Heart left ventricle (tissue), 16 donors: ENCODE measurements around the gene MYB. TPM values are rescaled to one million over a fixed set of nuclear protein-coding genes. Genes with fewer than 3 reads are reported as not detected.
"Not testable (repeated sequence)": the region's sequence is repeated elsewhere in the genome, so short reads cannot be mapped to it uniquely, and the experiment has no call there.

Experiments used
- ATAC-seq, 4 donors: fragments of 200-7000 bp; cut with Tn5 transposase; one replicate each; pipeline ENCODE4 v1.9.1; 2020 to 2022; ENCODE audit warnings: moderate library complexity in 4 of 4, mild to moderate bottlenecking in 3 of 4, moderate number of reproducible peaks in 1 of 4
- DNase-seq, 5 donors: peaks; one replicate each; pipeline ENCODE4 v3.0.0-alpha.2; 2020
- H3K27ac ChIP-seq, 12 donors: fragments of 200-600 bp; sonication (generic) in 4 of 12; one replicate each; pipeline versions ENCODE4 v1.5.0 to v1.8.0; 2016 to 2022; ENCODE audit warnings: mild to moderate bottlenecking in 2 of 12
- H3K27me3 ChIP-seq, 9 donors: fragments of 200-600 bp; sonication (generic) in 2 of 9; one replicate each; pipeline versions ENCODE4 v1.5.1 to v1.8.0; 2016 to 2022; ENCODE audit warnings: mild to moderate bottlenecking in 3 of 9
- H3K36me3 ChIP-seq, 9 donors: fragments of 200-600 bp; sonication (generic) in 2 of 9; one replicate each; pipeline versions ENCODE4 v1.5.0 to v1.8.0; 2018 to 2022; ENCODE audit warnings: mild to moderate bottlenecking in 2 of 9
- H3K4me1 ChIP-seq, 12 donors: fragments of 200-600 bp; sonication (generic) in 4 of 12; one replicate each; pipeline versions ENCODE4 v1.5.0 to v1.8.0; 2016 to 2022; ENCODE audit warnings: mild to moderate bottlenecking in 3 of 12
- H3K4me3 ChIP-seq, 12 donors: fragments of 200-600 bp; sonication (generic) in 4 of 12; one replicate each; pipeline versions ENCODE4 v1.5.0 to v1.8.0; 2017 to 2022; ENCODE audit warnings: mild to moderate bottlenecking in 9 of 12, moderate library complexity in 4 of 12
- H3K9me3 ChIP-seq, 12 donors: fragments of 200-600 bp; sonication (generic) in 4 of 12; one replicate each; pipeline versions ENCODE4 v1.5.0 to v1.8.0; 2016 to 2022; ENCODE audit warnings: mild to moderate bottlenecking in 1 of 12
- POLR2A ChIP-seq, 2 donors: fragments of 450-650 bp; IDR thresholded peaks; one replicate each; pipeline ENCODE4 v1.6.1; 2017; ENCODE audit warnings: antibody characterized with exemption in 2 of 2, mild to moderate bottlenecking in 2 of 2, moderate library complexity in 2 of 2
- WGBS, 4 donors: extraction: QIAGEN DNeasy Blood & Tissue Kit in 2 of 4; methylation state at CpG; one replicate each; pipeline versions ENCODE4 v1.1.5 to v1.1.7; 2013 to 2018; 5-methylcytosine and 5-hydroxymethylcytosine counted together
- intact Hi-C, 10 donors: fragments of 100-400 bp; cut with DNase I; formaldehyde crosslinking; loops; one replicate each; pipeline versions ENCODE4 v1.11.1 to v1.14.2; 2022
- polyA plus RNA-seq, 2 donors: library from polyadenylated mRNA; stranded (reverse); fragments of 200-250 nt; gene quantifications; one replicate each; pipeline ENCODE4 v1.2.3, GENCODE V29; 2013
- total RNA-seq, 9 donors: library from RNA; depleted of rRNA in 2 of 9; stranded (reverse); fragments of >200 nt in 2 of 9; fragmentation: NEBNext Ultra II Directional in 3 of 9; extraction: Animal tissue kit (Norgen Biotek cat#: 25700) in 3 of 9; gene quantifications; one replicate each; pipeline versions ENCODE4 v1.1.0 to v1.2.4, GENCODE V29; 2016 to 2023
- TF ChIP-seq, protein P1 (sequence below), 12 donors: fragments of 200-600 bp; sonication (generic) in 4 of 12; IDR thresholded peaks; one replicate each; pipeline versions ENCODE4 v1.5.0 to v1.8.0; 2018 to 2022; ENCODE audit warnings: antibody characterized with exemption in 12 of 12, mild to moderate bottlenecking in 5 of 12
- donor health status: ischemic (EF 13 %, LVEDD 7.1; RV severe dilation, severe dysfunction).
- donor health status: healthy with polysubstance abuse.
- donor health status: DM: no; HTN: yes; CAD: no.
- donor health status: DM: no; HTN: no; CAD: no.
- donor health status: ischemic (EF 25% LVEDD 6.9; RV normal size, moderate dysfunction).
- donor health status: ischemic (EF 25% LVEDD 5.7; RV mildly dilated, moderate dysfunction).
- donor health status: healthy.
- donor health status: DM: yes; HTN: yes; CAD: no.
- donor health status: ischemic (EF 35%, LVEDD 5.7; RV mildly dilated, moderate dysfunction).
- donor health status: nonischemic (EF 11% LVEDD 7.7; RV severe dilation, severe dysfunction).
- donor health status: DM: yes; HTN: yes; CAD: no.
- donor health status: PGD.
- donor health status: ischemic (EF 29% LVEDD 5.4; RV normal size, mild dysfunction).
- donor health status: nonischemic (EF 23%, LVEDD 6.1; RV moderate dilation, normal function).

Gene MYB
- total and polyA plus RNA-seq, 11 donors = 0.12 to 0.53 (median 0.20) TPM; not detected in 8

- intact Hi-C loops = no loop called here
- DNase-seq (no peak), ATAC-seq (no peak)
- TF ChIP-seq, protein P1, sequence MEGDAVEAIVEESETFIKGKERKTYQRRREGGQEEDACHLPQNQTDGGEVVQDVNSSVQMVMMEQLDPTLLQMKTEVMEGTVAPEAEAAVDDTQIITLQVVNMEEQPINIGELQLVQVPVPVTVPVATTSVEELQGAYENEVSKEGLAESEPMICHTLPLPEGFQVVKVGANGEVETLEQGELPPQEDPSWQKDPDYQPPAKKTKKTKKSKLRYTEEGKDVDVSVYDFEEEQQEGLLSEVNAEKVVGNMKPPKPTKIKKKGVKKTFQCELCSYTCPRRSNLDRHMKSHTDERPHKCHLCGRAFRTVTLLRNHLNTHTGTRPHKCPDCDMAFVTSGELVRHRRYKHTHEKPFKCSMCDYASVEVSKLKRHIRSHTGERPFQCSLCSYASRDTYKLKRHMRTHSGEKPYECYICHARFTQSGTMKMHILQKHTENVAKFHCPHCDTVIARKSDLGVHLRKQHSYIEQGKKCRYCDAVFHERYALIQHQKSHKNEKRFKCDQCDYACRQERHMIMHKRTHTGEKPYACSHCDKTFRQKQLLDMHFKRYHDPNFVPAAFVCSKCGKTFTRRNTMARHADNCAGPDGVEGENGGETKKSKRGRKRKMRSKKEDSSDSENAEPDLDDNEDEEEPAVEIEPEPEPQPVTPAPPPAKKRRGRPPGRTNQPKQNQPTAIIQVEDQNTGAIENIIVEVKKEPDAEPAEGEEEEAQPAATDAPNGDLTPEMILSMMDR (IDR thresholded peaks at IDR 0.05) = no peak
- TF ChIP-seq POLR2A (IDR thresholded peaks at IDR 0.05) = no peak
- Histone ChIP-seq H3K27me3 (peaks cover 0 to 4% (median 0%) of the 10 kb centered on the region in 9 donors), H3K4me1 (no peaks in the 10 kb centered on the region), H3K9me3 (no peaks in the 10 kb centered on the region), H3K36me3 (no peaks in the 10 kb centered on the region), H3K4me3 (no peak overlapping the region), H3K27ac (no peak overlapping the region)
- WGBS, 4 donors = 85 to 89% (median 89%) methylated on average over 5 of the region's 5 CpGs
Observed at GRCh38 chr6:135240711-135241110, 59.6 kb downstream of the MYB start.

GRCh38 chr6:135243871-135244796 is 63.0 kb downstream of the MYB start:
- Histone ChIP-seq H3K27me3 (no peaks in the 10 kb centered on the region), H3K4me3 (no peak overlapping the region), H3K9me3 (no peaks in the 10 kb centered on the region), H3K27ac (no peak overlapping the region), H3K36me3 (no peaks in the 10 kb centered on the region), H3K4me1 (no peaks in the 10 kb centered on the region)
- intact Hi-C loops = no loop called here
- 83 to 88% (median 86%) methylated on average over 7 of the region's 7 CpGs for WGBS, 4 donors
- DNase-seq = no peak
- TF ChIP-seq, protein P1 (IDR thresholded peaks at IDR 0.05) = no peak
- no peak for TF ChIP-seq POLR2A (IDR thresholded peaks at IDR 0.05)
- ATAC-seq = no peak

DNA sequence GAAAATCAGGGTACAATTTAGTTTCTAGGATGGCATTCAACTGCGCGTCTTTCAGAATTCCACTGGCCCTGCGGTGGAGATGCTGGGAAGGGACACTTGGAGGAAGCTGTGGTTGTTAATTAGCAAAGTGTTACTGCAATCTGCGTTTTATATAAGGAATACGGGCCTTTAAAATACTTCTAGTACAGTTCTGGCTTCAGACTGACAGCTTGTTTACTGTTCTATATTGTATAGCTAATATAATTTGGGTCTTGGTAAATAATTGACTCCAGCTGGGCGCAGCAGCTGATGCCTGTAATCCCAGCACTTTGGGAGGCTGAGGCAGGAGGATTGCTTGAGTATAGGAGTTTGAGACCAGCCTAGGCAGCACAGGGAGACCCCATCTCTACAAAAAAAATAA is 63.7 kb downstream of the MYB start:
- no peak overlapping the region for H3K27ac ChIP-seq
- 86 to 95% (median 93%) methylated on average over 6 of the region's 6 CpGs for WGBS, 4 donors
- no peaks in the 10 kb centered on the region for H3K36me3 ChIP-seq
- H3K27me3 ChIP-seq = no peaks in the 10 kb centered on the region
- no peak for DNase-seq
- no peaks in the 10 kb centered on the region for H3K4me1 ChIP-seq
- no peak for TF ChIP-seq POLR2A (IDR thresholded peaks at IDR 0.05)
- TF ChIP-seq, protein P1 (IDR thresholded peaks at IDR 0.05) = no peak
- no peak overlapping the region for H3K4me3 ChIP-seq
- intact Hi-C loops = no loop called here
- no peak for ATAC-seq
- H3K9me3 ChIP-seq = no peaks in the 10 kb centered on the region

DNA sequence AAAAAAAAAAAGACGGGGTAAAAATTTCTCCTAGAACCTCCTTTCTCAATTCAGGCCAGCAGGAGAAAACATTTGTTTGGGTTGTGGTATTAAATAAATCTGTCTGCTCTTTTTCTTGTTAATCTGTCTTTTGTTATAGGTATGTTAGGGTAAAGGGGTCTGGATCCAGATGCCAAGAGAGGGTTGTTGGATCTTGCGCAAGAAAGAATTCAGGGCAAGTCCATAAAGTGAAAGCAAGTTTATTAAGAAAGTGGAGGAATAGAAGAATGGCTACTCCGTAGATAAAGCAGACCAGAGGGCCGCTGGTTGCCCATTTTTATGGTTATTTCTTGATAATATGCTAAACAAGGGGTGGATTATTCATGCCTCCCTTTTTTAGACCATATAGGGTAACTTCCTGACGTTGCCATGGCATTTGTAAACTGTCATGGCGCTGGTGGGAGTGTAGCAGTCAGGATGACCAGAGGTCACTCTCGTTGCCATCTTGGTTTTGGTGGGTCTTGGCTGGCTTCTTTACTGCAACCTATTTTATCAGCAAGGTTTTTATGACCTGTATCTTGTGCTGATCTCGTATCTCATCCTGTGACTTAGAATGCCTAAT is 65.4 kb downstream of the MYB start:
- H3K4me3 ChIP-seq, H3K9me3 ChIP-seq, DNase-seq, H3K27ac ChIP-seq, intact Hi-C loops, H3K36me3 ChIP-seq, H3K27me3 ChIP-seq, H3K4me1 ChIP-seq, ATAC-seq: not testable (repeated sequence)
- 83 to 88% (median 86%) methylated on average over 8 of the region's 8 CpGs for WGBS, 4 donors
